Esophagus squamous epithelium (tissue), 5 donors: ENCODE data around the gene ROBO3. TPM values are rescaled to one million over a fixed set of nuclear protein-coding genes. Genes with fewer than 3 reads are reported as not detected.

ENCODE experiments used
- DNase-seq: peaks from one replicate; lab custom pipeline; 2025; lab: John Stamatoyannopoulos, UW
- H3K27ac ChIP-seq, 4 donors: fragments of 200-600 bp; sonication (generic); one replicate each; pipeline ENCODE4 v1.5.1; 2016 to 2019; ENCODE audit warnings: mild to moderate bottlenecking in 1 of 4
- H3K27me3 ChIP-seq, 4 donors: fragments of 200-600 bp; sonication (generic); 1 replicate in 3 of 4; 2 replicates in 1 of 4; pipeline versions ENCODE4 v1.5.1 to v1.6.0; 2017 to 2021; ENCODE audit warnings: antibody characterized with exemption in 1 of 4
- H3K36me3 ChIP-seq, 3 donors: fragments of 200-600 bp; sonication (generic); one replicate each; pipeline ENCODE4 v1.5.1; 2016 to 2019
- H3K4me1 ChIP-seq, 3 donors: fragments of 200-600 bp; sonication (generic); one replicate each; pipeline ENCODE4 v1.5.1; 2017 to 2019
- H3K4me3 ChIP-seq, 4 donors: fragments of 200-600 bp; sonication (generic); 1 replicate in 3 of 4; 2 replicates in 1 of 4; pipeline ENCODE4 v1.5.1; 2016 to 2019; ENCODE audit warnings: mild to moderate bottlenecking in 2 of 4, moderate library complexity in 1 of 4
- H3K9me3 ChIP-seq, 3 donors: fragments of 200-600 bp; sonication (generic); one replicate each; pipeline ENCODE4 v1.5.1; 2016 to 2019
- CTCF ChIP-seq, 6 experiments: fragments of 450-650 bp in 4 of 6; fragments of 200-600 bp in 2 of 6; sonication (generic) in 2 of 6; IDR thresholded peaks; one replicate each; pipeline ENCODE4 v1.5.1; 2016 to 2019; ENCODE audit warnings: antibody characterized with exemption in 6 of 6, mild to moderate bottlenecking in 4 of 6, moderate library complexity in 4 of 6
- POLR2A ChIP-seq, 4 donors: fragments of 450-650 bp; IDR thresholded peaks; one replicate each; pipeline ENCODE4 v1.6.1; 2017; ENCODE audit warnings: antibody characterized with exemption in 4 of 4, mild to moderate bottlenecking in 4 of 4, moderate library complexity in 3 of 4
- WGBS, 2 donors: methylation state at CpG; one replicate each; pipeline ENCODE4 v1.1.5; 2018; 5-methylcytosine and 5-hydroxymethylcytosine counted together
- intact Hi-C: fragments of 100-400 bp; cut with DNase I; formaldehyde crosslinking; loops from one replicate; pipeline ENCODE4 v1.15.0; 2022
- total RNA-seq, 4 donors: library from RNA; depleted of rRNA; stranded (reverse); fragments of >200 nt; gene quantifications; one replicate each; pipeline ENCODE4 v1.1.0, GENCODE V29; 2016
- donor health status: DM: yes; HTN: yes; CAD: no.

The ROBO3 gene
- total RNA-seq, 4 donors from 2014 or later, result 1.8 to 12.4 (median 3.8) TPM

- H3K27ac ChIP-seq, result no peak overlapping the region
- no peak overlapping the region for H3K4me3 ChIP-seq
- H3K9me3 ChIP-seq, result no peaks in the 10 kb centered on the region
- 69 to 71% methylated on average over 8 to 9 of the region's 14 CpGs for WGBS, 2 donors
- peaks cover 13 to 46% (median 30%) of the 10 kb centered on the region in 3 donors for H3K4me1 ChIP-seq
- TF ChIP-seq POLR2A (IDR thresholded peaks at IDR 0.05) (no peak), CTCF (IDR thresholded peaks at IDR 0.05) (no peak)
- intact Hi-C loops, result no loop called here
- DNase-seq, result no peak
- peaks cover 25 to 100% (median 41%) of the 10 kb centered on the region in 4 donors for H3K27me3 ChIP-seq
- H3K36me3 ChIP-seq, result no peaks in the 10 kb centered on the region
These were observed 4.7 kb downstream of the ROBO3 start for GRCh38 chr11:124869856-124870387.

- peaks cover 9 to 42% (median 25%) of the 10 kb centered on the region in 3 donors for H3K4me1 ChIP-seq
- peaks cover 23 to 100% (median 38%) of the 10 kb centered on the region in 4 donors for H3K27me3 ChIP-seq
- 56 to 65% methylated on average over 6 to 7 of the region's 7 CpGs for WGBS, 2 donors
- H3K4me3 ChIP-seq, result no peak overlapping the region
- H3K9me3 ChIP-seq, result no peaks in the 10 kb centered on the region
- no peak for DNase-seq
- no peak for TF ChIP-seq CTCF (IDR thresholded peaks at IDR 0.05)
- TF ChIP-seq POLR2A (IDR thresholded peaks at IDR 0.05), result no peak
- intact Hi-C loops, result no loop called here
- H3K36me3 ChIP-seq, result no peaks in the 10 kb centered on the region
- no peak overlapping the region for H3K27ac ChIP-seq
These were observed 5.2 kb downstream of the ROBO3 start for GRCh38 chr11:124870430-124870829.

- TF ChIP-seq CTCF (IDR thresholded peaks at IDR 0.05), result no peak
- no peak for TF ChIP-seq POLR2A (IDR thresholded peaks at IDR 0.05)
- Histone ChIP-seq H3K27ac (no peak overlapping the region), H3K4me1 (peaks cover 2 to 39% (median 17%) of the 10 kb centered on the region in 3 donors), H3K9me3 (no peaks in the 10 kb centered on the region), H3K4me3 (no peak overlapping the region), H3K36me3 (no peaks in the 10 kb centered on the region), H3K27me3 (peaks cover 8 to 91% (median 19%) of the 10 kb centered on the region in 4 donors)
- WGBS, 2 donors, result 55 to 58% methylated on average over 7 to 8 of the region's 8 CpGs
- no peak for DNase-seq
- intact Hi-C loops, result no loop called here
These were observed 7.0 kb downstream of the ROBO3 start for GRCh38 chr11:124872280-124872679.

GRCh38 chr11:124872741-124873140 lies 7.5 kb downstream of the ROBO3 start:
- WGBS, 2 donors, result 35 to 68% methylated on average over 3 to 8 of the region's 9 CpGs
- Histone ChIP-seq H3K9me3 (no peaks in the 10 kb centered on the region), H3K27me3 (peaks cover 8 to 90% (median 19%) of the 10 kb centered on the region in 4 donors), H3K4me1 (peaks cover 3 to 39% (median 13%) of the 10 kb centered on the region in 3 donors), H3K36me3 (no peaks in the 10 kb centered on the region), H3K4me3 (no peak overlapping the region), H3K27ac (no peak overlapping the region)
- no peak for TF ChIP-seq POLR2A (IDR thresholded peaks at IDR 0.05)
- TF ChIP-seq CTCF (IDR thresholded peaks at IDR 0.05), result no peak
- intact Hi-C loops, result no loop called here
- DNase-seq, result no peak

GRCh38 chr11:124873951-124874350 lies 8.7 kb downstream of the ROBO3 start:
- WGBS, 2 donors, result 59 to 72% methylated on average over 2 to 5 of the region's 8 CpGs
- no peak overlapping the region for H3K4me3 ChIP-seq
- no peaks in the 10 kb centered on the region for H3K9me3 ChIP-seq
- H3K27me3 ChIP-seq, result peaks cover 1 to 78% (median 8%) of the 10 kb centered on the region in 4 donors
- TF ChIP-seq POLR2A (IDR thresholded peaks at IDR 0.05) (no peak), CTCF (IDR thresholded peaks at IDR 0.05) (no peak)
- intact Hi-C loops, result no loop called here
- H3K27ac ChIP-seq, result no peak overlapping the region
- DNase-seq, result no peak
- H3K36me3 ChIP-seq, result no peaks in the 10 kb centered on the region
- peaks cover 3 to 32% (median 8%) of the 10 kb centered on the region in 3 donors for H3K4me1 ChIP-seq
